ENCODE measurements around the gene IL10RA.

GRCh38 chr11:117996058-117996457 is 9.9 kb downstream of the IL10RA start:
- no peak for TF ChIP-seq CTCF (IDR thresholded peaks at IDR 0.05)
- no peak for TF ChIP-seq POLR2A (IDR thresholded peaks at IDR 0.05)

All from Peyer's patch (tissue), 4 donors.